HepG2 (cell line): ENCODE results near the gene TM9SF3. TPM values are rescaled to one million over a fixed set of nuclear protein-coding genes. Genes with fewer than 3 reads are reported as not detected.

ENCODE experiments used
- ARHGAP35 ChIP-seq: sonication (generic); formaldehyde crosslinking; IDR thresholded peaks from 2 replicates; pipeline ENCODE4 v1.9.0; 2022; ENCODE audit warnings: mild to moderate bottlenecking, inconsistent platforms, moderate library complexity, missing genetic modification reagents, borderline replicate concordance
- ELF3 ChIP-seq: IDR thresholded peaks from 2 replicates; pipeline ENCODE4 v1.6.1; 2016; ENCODE audit warnings: missing genetic modification reagents, missing compliant biosample characterization
- GMEB2 ChIP-seq: IDR thresholded peaks from 2 replicates; pipeline ENCODE4 v1.6.1; 2016; ENCODE audit warnings: missing biosample characterization, missing genetic modification reagents, low read depth
- MTF2 ChIP-seq: sonication (generic); formaldehyde crosslinking; IDR thresholded peaks from 2 replicates; pipeline ENCODE4 v1.5.0; 2020; ENCODE audit warnings: missing genetic modification reagents, borderline replicate concordance
- NR2F6 ChIP-seq, 2 experiments: IDR thresholded peaks; 2 replicates each; pipeline ENCODE4 v1.6.1; 2016; ENCODE audit warnings: antibody characterized with exemption in 1 of 2, mild to moderate bottlenecking in 1 of 2
- POLR2G ChIP-seq: fragments of 200-400 bp; formaldehyde crosslinking; IDR thresholded peaks from 2 replicates; pipeline ENCODE4 v1.6.1; 2018; ENCODE audit warnings: mild to moderate bottlenecking, low read depth, low read length, moderate library complexity
- RELA ChIP-seq: sonication (generic); formaldehyde crosslinking; IDR thresholded peaks from 2 replicates; pipeline ENCODE4 v1.4.0; 2020; ENCODE audit warnings: missing genetic modification reagents
- SKIL ChIP-seq: sonication (generic); formaldehyde crosslinking; IDR thresholded peaks from 2 replicates; pipeline ENCODE4 v1.8.0; 2022; ENCODE audit warnings: missing genetic modification reagents, mild to moderate bottlenecking, moderate library complexity, borderline replicate concordance
- TBX2 ChIP-seq: sonication (generic); formaldehyde crosslinking; IDR thresholded peaks from 2 replicates; pipeline ENCODE4 v1.5.0; 2020; ENCODE audit warnings: missing genetic modification reagents, mild to moderate bottlenecking, borderline replicate concordance
- TOPORS ChIP-seq: sonication (generic); formaldehyde crosslinking; IDR thresholded peaks from 2 replicates; pipeline ENCODE4 v1.8.0; 2023; ENCODE audit warnings: mild to moderate bottlenecking, missing genetic modification reagents
- ZBTB40 ChIP-seq, 2 experiments: fragments of 450-650 bp in 1 of 2; sonication (generic) in 1 of 2; formaldehyde crosslinking in 1 of 2; IDR thresholded peaks; 2 replicates each; pipeline versions ENCODE4 v1.6.1 to v1.8.0; 2016 to 2022; ENCODE audit warnings: antibody characterized with exemption in 1 of 2, mild to moderate bottlenecking in 1 of 2, missing genetic modification reagents in 1 of 2
- ZNF232 ChIP-seq: sonication (generic); formaldehyde crosslinking; IDR thresholded peaks from 2 replicates; pipeline ENCODE4 v1.4.0; 2020; ENCODE audit warnings: missing genetic modification reagents, borderline replicate concordance
- polyA plus RNA-seq, 8 experiments: library from polyadenylated mRNA; depleted of rRNA in 3 of 8; stranded (reverse) in 7 of 8; unstranded in 1 of 8; fragments of >200 nt; fragmentation: Illumina TruSeq in 4 of 8; extraction: Trizol in 4 of 8; gene quantifications; 2 replicates each; pipeline versions ENCODE4 v1.2.1 to v1.2.3, GENCODE V29; 2011 to 2016; ENCODE audit warnings: low read depth in 4 of 8, missing spikeins in 1 of 8, mixed read lengths in 1 of 8; ENCODE audit not compliant: insufficient read depth in 1 of 8
- total RNA-seq, 5 experiments: library from RNA; depleted of rRNA; stranded (reverse); fragments of >200 nt; fragmentation: Illumina TruSeq; extraction: Trizol; gene quantifications; 2 replicates each; pipeline ENCODE4 v1.2.3, GENCODE V29; 2016; ENCODE audit warnings: low read depth in 1 of 5

The TM9SF3 gene
- total and polyA plus RNA-seq, 2 of the 13 experiments (the other 11 are each of a cell fraction or from before 2014, with no cell fraction given) = 43.8 to 120 TPM

GRCh38 chr10:96513698-96514561 is 72.9 kb downstream of the TM9SF3 start, which contains the start of gene TLL2 (continued):
- TF ChIP-seq SKIL (CRISPR knock-in tag) (peak; percentile 35; the same call in 1 of the 2 replicates), ARHGAP35 (CRISPR knock-in tag) (no peak; the same call in 1 of the 2 replicates), MTF2 (CRISPR knock-in tag) (peak; percentile 94; the same call in 1 of the 2 replicates), GMEB2 (CRISPR knock-in tag) (no peak), NR2F6 (IDR thresholded peaks at IDR 0.05) (no peak), NR2F6 (CRISPR knock-in tag; IDR thresholded peaks at IDR 0.05) (no peak), TOPORS (CRISPR knock-in tag) (no peak), TBX2 (CRISPR knock-in tag) (peak; percentile 76; the same call in 1 of the 2 replicates), ZBTB40 (IDR thresholded peaks at IDR 0.05) (no peak), ZBTB40 (CRISPR knock-in tag; IDR thresholded peaks at IDR 0.05) (peak; percentile 25; the same call in 1 of the 2 replicates), ZNF232 (peak; percentile 45; the same call in 1 of the 2 replicates), POLR2G (peak; percentile 39), RELA (CRISPR knock-in tag) (no peak), ELF3 (CRISPR knock-in tag) (peak; percentile 70; the same call in 1 of the 2 replicates)
